Ishikawa (cell line): ENCODE results near the gene RAB11FIP4.
A peak's percentile ranks its signal among the peaks of the same experiment; 100 is the strongest.

Source experiments
- CEBPB ChIP-seq: IDR thresholded peaks from 2 replicates; pipeline ENCODE4 v1.6.1; 2012
- CREB1 ChIP-seq: IDR thresholded peaks from 2 replicates; pipeline ENCODE4 v1.6.1; 2012; ENCODE audit warnings: low read depth
- EGR1 ChIP-seq: IDR thresholded peaks from 2 replicates; pipeline ENCODE4 v1.6.1; 2012
- EP300 ChIP-seq: IDR thresholded peaks from 2 replicates; pipeline ENCODE4 v1.6.1; 2012; ENCODE audit warnings: borderline replicate concordance
- FOXM1 ChIP-seq: IDR thresholded peaks from 2 replicates; pipeline ENCODE4 v1.6.1; 2012; ENCODE audit warnings: low read depth, borderline replicate concordance
- NFIC ChIP-seq: IDR thresholded peaks from 2 replicates; pipeline ENCODE4 v1.6.1; 2012
- RAD21 ChIP-seq: IDR thresholded peaks from 2 replicates; pipeline ENCODE4 v1.6.1; 2012; ENCODE audit warnings: low read depth
- TAF1 ChIP-seq: IDR thresholded peaks from 2 replicates; pipeline ENCODE4 v1.6.1; 2012; ENCODE audit warnings: low read depth, mild to moderate bottlenecking
- TCF12 ChIP-seq: IDR thresholded peaks from 2 replicates; pipeline ENCODE4 v1.6.1; 2012; ENCODE audit warnings: low read depth
- TEAD4 ChIP-seq: IDR thresholded peaks from 2 replicates; pipeline ENCODE4 v1.6.1; 2012
- YY1 ChIP-seq: IDR thresholded peaks from 2 replicates; pipeline ENCODE4 v1.6.1; 2012; ENCODE audit warnings: low read depth
- ZBTB7A ChIP-seq: IDR thresholded peaks from 2 replicates; pipeline ENCODE4 v1.6.1; 2012; ENCODE audit warnings: low read depth
- TF ChIP-seq, protein P1 (sequence below): IDR thresholded peaks from 2 replicates; pipeline ENCODE4 v1.6.1; 2012
- TF ChIP-seq, protein P2 (sequence below): IDR thresholded peaks from 2 replicates; pipeline ENCODE4 v1.6.1; 2012
- TF ChIP-seq, protein P3 (sequence below): IDR thresholded peaks from 2 replicates; pipeline ENCODE4 v1.6.1; 2012; ENCODE audit warnings: low read depth, mild to moderate bottlenecking

The RAB11FIP4 gene

DNA sequence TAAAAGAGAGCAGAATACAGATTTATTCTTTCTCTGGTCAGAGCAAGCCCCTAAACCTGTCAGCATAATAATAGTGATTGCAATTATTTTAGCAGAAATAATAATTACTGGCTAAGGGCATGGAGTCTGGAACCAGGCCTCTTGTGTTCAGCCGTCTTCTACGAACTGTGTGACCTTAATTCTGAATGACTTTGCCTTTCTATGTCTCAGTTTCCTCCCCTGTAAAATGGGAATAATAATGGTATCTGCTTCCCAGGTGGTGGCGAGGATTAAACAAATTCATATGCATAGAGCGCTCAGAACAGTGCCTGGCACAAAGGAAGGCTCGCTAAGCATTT, 33.4 kb downstream of the RAB11FIP4 start:
- no peak for TF ChIP-seq EP300
- no peak for TF ChIP-seq TEAD4
- no peak for TF ChIP-seq FOXM1
- TF ChIP-seq NFIC, result no peak
- TF ChIP-seq TAF1, result no peak
- no peak for TF ChIP-seq TCF12
- TF ChIP-seq ZBTB7A, result no peak
- no peak for TF ChIP-seq CEBPB
- TF ChIP-seq YY1, result no peak
- TF ChIP-seq, protein P1, sequence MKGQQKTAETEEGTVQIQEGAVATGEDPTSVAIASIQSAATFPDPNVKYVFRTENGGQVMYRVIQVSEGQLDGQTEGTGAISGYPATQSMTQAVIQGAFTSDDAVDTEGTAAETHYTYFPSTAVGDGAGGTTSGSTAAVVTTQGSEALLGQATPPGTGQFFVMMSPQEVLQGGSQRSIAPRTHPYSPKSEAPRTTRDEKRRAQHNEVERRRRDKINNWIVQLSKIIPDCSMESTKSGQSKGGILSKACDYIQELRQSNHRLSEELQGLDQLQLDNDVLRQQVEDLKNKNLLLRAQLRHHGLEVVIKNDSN, result no peak
- TF ChIP-seq CREB1, result no peak
- TF ChIP-seq EGR1, result no peak
- no peak for TF ChIP-seq RAD21
- TF ChIP-seq, protein P2, sequence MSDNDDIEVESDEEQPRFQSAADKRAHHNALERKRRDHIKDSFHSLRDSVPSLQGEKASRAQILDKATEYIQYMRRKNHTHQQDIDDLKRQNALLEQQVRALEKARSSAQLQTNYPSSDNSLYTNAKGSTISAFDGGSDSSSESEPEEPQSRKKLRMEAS, result no peak
- TF ChIP-seq, protein P3, sequence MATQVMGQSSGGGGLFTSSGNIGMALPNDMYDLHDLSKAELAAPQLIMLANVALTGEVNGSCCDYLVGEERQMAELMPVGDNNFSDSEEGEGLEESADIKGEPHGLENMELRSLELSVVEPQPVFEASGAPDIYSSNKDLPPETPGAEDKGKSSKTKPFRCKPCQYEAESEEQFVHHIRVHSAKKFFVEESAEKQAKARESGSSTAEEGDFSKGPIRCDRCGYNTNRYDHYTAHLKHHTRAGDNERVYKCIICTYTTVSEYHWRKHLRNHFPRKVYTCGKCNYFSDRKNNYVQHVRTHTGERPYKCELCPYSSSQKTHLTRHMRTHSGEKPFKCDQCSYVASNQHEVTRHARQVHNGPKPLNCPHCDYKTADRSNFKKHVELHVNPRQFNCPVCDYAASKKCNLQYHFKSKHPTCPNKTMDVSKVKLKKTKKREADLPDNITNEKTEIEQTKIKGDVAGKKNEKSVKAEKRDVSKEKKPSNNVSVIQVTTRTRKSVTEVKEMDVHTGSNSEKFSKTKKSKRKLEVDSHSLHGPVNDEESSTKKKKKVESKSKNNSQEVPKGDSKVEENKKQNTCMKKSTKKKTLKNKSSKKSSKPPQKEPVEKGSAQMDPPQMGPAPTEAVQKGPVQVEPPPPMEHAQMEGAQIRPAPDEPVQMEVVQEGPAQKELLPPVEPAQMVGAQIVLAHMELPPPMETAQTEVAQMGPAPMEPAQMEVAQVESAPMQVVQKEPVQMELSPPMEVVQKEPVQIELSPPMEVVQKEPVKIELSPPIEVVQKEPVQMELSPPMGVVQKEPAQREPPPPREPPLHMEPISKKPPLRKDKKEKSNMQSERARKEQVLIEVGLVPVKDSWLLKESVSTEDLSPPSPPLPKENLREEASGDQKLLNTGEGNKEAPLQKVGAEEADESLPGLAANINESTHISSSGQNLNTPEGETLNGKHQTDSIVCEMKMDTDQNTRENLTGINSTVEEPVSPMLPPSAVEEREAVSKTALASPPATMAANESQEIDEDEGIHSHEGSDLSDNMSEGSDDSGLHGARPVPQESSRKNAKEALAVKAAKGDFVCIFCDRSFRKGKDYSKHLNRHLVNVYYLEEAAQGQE, result no peak

DNA sequence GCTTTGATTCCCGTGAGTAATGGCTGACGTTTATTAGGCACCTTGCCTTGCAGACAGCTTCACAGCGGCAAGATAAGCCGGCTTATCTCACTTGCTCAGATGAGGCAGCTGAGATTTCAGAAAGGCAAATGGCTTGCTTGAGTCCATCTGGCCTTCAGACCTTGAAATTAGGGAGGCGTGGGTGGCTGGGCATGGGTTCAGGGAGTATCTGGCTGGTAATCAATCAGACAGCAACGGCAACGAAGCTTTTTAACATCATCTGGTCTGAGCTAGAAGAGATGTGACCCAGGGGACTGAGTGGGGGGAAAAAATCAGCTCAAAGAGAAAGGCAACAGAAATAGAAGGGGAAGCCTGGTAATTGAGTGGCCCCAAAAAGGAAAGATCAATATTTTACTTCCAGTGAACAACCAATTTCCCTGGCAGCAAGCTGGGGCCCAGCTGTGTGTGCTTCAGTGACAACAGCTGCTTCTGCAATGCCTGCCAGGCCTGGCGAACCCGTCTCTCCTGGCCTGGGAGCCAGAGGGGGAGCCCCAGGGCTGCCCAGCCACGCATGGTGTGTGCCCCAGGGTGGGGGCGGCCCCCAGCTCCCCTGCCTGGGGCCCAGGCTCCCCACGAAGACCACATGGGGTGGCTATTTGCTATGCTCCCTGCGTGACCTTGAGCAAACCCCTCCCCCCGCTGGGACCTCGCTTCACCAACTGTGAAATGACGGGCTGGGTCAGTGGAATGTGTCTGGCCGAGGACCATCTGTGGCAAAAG, 34.0 kb downstream of the RAB11FIP4 start:
- TF ChIP-seq TEAD4 (peak; percentile 72), ZBTB7A (peak; percentile 71; the same call in 1 of the 2 replicates), CREB1 (no peak), NFIC (peak; percentile 52), YY1 (peak; percentile 23; the same call in 1 of the 2 replicates), RAD21 (0 out of 2 replicates have a peak, but pooled peaks have one; percentile 3), TAF1 (no peak), CEBPB (no peak), EP300 (peak; percentile 79), FOXM1 (peak; percentile 36; the same call in 1 of the 2 replicates), EGR1 (no peak), TCF12 (peak; percentile 85)
- TF ChIP-seq, protein P3, result no peak
- TF ChIP-seq, protein P1, result no peak
- TF ChIP-seq, protein P2, result no peak; the same call in 1 of the 2 replicates

DNA sequence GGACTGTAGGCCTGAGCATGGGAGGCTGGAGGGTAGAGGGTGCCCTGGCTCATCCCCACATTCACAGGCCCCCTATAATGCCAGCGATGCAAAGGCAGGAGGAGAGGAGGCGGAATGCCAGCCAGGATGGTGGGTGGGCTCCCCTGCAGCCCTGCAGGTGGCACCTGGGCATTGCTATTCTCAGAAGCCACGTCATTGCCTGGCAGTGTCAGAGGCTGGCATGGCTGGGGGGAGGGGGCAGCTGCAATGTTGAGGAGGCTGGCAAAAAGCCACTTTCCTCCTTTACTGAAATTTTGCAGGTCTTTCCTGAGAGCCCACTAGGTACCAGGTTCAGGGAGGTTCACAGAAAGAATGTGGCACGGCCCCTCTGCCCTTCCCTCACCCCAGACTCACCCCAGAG, 36.2 kb downstream of the RAB11FIP4 start:
- TF ChIP-seq CREB1 (no peak), TEAD4 (no peak), RAD21 (no peak), EGR1 (no peak), YY1 (no peak)
- TF ChIP-seq, protein P3, result no peak

DNA sequence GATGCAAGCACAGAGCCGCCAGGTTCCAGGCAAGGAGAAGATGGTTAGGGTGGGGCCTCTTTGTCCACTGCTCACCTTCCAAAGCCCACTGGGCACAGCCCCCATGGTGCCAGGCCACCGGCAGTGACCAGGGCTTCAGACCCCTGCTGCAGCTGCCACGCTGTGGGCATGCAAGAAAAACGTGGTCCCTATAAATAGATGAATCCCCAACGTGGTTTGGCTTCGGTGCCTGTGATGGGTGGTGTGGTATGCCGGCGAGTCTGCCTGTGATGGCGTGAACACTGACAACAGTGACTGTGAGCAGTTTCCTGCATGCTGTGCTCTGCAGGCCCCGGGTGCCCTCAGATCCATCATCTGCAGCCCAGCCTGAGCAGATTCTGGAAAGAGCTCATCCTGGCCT, 36.6 kb downstream of the RAB11FIP4 start:
- TF ChIP-seq, protein P1, result no peak
- no peak for TF ChIP-seq EGR1
- no peak for TF ChIP-seq EP300
- no peak for TF ChIP-seq RAD21
- no peak for TF ChIP-seq FOXM1
- no peak for TF ChIP-seq CEBPB
- no peak for TF ChIP-seq TAF1
- TF ChIP-seq NFIC, result no peak
- no peak for TF ChIP-seq YY1
- TF ChIP-seq, protein P3, result no peak
- TF ChIP-seq TCF12, result no peak
- no peak for TF ChIP-seq CREB1
- TF ChIP-seq TEAD4, result no peak
